SK-N-SH (cell line): Measurements from ENCODE around the gene BAZ1B.

Experiments
- CHD2 ChIP-seq: fragments of 150-350 bp; IDR thresholded peaks from 2 replicates; pipeline ENCODE4 v1.6.1; 2018; ENCODE audit warnings: low read length; ENCODE audit not compliant: partially characterized antibody
- CTCF ChIP-seq: fragments of 200-600 bp; sonication (generic); IDR thresholded peaks from 2 replicates; pipeline ENCODE4 v1.6.1; 2017; ENCODE audit warnings: antibody characterized with exemption, mild to moderate bottlenecking, moderate library complexity
- EP300 ChIP-seq, 2 experiments: IDR thresholded peaks; 2 replicates each; pipeline versions ENCODE4 v1.4.0 to v1.6.1; 2012; ENCODE audit warnings: borderline replicate concordance in 1 of 2, low read depth in 1 of 2, low read length in 1 of 2
- IRF3 ChIP-seq: fragments of 150-350 bp; IDR thresholded peaks from 2 replicates; pipeline ENCODE4 v1.6.1; 2016; ENCODE audit warnings: mild to moderate bottlenecking, low read depth, low read length
- MAX ChIP-seq: IDR thresholded peaks from 2 replicates; pipeline ENCODE4 v1.4.0; 2012; ENCODE audit warnings: low read depth
- NRF1 ChIP-seq: IDR thresholded peaks from 2 replicates; pipeline ENCODE4 v1.6.1; 2012; ENCODE audit warnings: low read depth, mild to moderate bottlenecking, low read length
- POLR2AphosphoS5 ChIP-seq: IDR thresholded peaks from 2 replicates; pipeline ENCODE4 v1.6.1; 2012; ENCODE audit warnings: low read depth, low read length
- RAD21 ChIP-seq: IDR thresholded peaks from 2 replicates; pipeline ENCODE4 v1.6.1; 2012; ENCODE audit warnings: mild to moderate bottlenecking, low read length
- REST ChIP-seq: IDR thresholded peaks from 2 replicates; pipeline ENCODE4 v1.6.1; 2012; ENCODE audit warnings: mild to moderate bottlenecking, low read depth, low read length, moderate library complexity
- TAF1 ChIP-seq: IDR thresholded peaks from 2 replicates; pipeline ENCODE4 v1.6.1; 2012; ENCODE audit warnings: low read depth, mild to moderate bottlenecking, low read length, moderate library complexity, borderline replicate concordance
- TEAD4 ChIP-seq: IDR thresholded peaks from 2 replicates; pipeline ENCODE4 v1.4.0; 2012; ENCODE audit warnings: mild to moderate bottlenecking, borderline replicate concordance; ENCODE audit not compliant: insufficient read depth
- YY1 ChIP-seq: IDR thresholded peaks from 2 replicates; pipeline ENCODE4 v1.4.0; 2012; ENCODE audit warnings: low read depth, mild to moderate bottlenecking
- ZBTB33 ChIP-seq: IDR thresholded peaks from 2 replicates; pipeline ENCODE4 v1.4.0; 2012; ENCODE audit warnings: low read depth, borderline replicate concordance

- TF ChIP-seq CHD2 (no peak), YY1 (no peak), POLR2AphosphoS5 (no peak), RAD21 (no peak), CTCF (no peak), EP300 (IDR thresholded peaks at IDR 0.05; ENCODE audit: borderline replicate concordance in 1 of 2, low read depth in 1 of 2, low read length in 1 of 2) (no peak), TEAD4 (no peak), REST (no peak), IRF3 (no peak), NRF1 (no peak), TAF1 (no peak), MAX (no peak), ZBTB33 (no peak)
Observed at GRCh38 chr7:73570521-73570920, 48.4 kb upstream of the BAZ1B start.
